ENCODE data around the gene KCNH3.
A peak's percentile ranks its signal among the peaks of the same experiment; 100 is the strongest.

The KCNH3 gene

DNA sequence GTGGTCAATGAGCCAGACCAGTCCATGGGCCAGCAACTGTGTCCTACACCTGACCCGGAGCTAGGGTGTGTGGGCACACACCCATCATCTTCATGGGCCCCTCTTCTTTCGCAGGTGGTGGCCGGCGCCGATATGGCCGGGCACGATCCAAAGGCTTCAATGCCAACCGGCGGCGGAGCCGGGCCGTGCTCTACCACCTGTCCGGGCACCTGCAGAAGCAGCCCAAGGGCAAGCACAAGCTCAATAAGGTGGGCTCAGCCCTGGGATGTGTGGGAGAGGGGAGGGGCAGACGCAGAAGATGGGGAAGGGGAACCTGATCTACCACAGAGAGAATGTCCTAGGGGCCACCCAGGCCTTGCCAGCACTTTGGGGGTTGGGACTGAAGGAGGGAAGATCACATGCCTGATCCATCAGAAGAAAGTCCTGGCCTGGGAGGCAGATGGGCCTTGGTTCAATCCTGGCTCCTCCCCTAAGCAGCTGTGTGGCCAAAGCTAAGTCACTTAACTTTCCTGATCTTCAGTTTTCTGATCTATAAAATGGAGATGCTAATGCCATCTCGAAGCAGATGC is 3.8 kb downstream of the KCNH3 start:
- peak in 2 of 10 donors; percentile 58 to 75 for DNase-seq
- intact Hi-C loops (cut with DNase I) = no loop called here

GRCh38 chr12:49543221-49543913 is 4.5 kb downstream of the KCNH3 start:
- intact Hi-C loops (cut with DNase I) = no loop called here
- peak in 2 of 10 donors; percentile 64 to 82 for DNase-seq

- DNase-seq = peak in 6 of 10 donors; percentile 50 to 93 (median 80)
- intact Hi-C loops (cut with DNase I) = no loop called here
These were observed 5.3 kb downstream of the KCNH3 start for GRCh38 chr12:49543914-49544815.

- peak in 2 of 10 donors; percentile 37 to 52 for DNase-seq
- intact Hi-C loops (cut with DNase I) = no loop called here
These were observed 7.0 kb downstream of the KCNH3 start for GRCh38 chr12:49545815-49546214.

DNA sequence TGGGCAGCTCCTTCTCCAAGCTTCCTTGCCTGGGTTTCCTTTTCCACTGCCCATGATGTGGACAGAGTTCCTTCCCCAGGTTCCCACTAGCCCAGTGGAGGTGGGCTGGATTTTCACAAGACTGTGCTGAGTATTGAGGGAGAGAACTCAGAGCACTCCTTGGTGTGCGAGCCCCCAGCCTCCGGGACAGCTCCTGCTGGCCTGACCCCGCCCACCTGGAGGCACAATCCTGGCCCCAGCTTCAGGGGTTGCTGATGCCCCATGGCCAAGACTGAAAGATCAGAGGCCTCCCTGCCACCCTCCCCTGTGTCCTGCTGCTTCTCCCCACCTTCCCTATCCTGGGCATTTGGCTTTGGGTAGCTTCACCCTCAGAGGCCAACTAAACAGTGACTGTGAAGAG is 7.7 kb downstream of the KCNH3 start:
- peak in 1 of 10 donors; percentile 44 for DNase-seq
- intact Hi-C loops (cut with DNase I) = no loop called here

DNA sequence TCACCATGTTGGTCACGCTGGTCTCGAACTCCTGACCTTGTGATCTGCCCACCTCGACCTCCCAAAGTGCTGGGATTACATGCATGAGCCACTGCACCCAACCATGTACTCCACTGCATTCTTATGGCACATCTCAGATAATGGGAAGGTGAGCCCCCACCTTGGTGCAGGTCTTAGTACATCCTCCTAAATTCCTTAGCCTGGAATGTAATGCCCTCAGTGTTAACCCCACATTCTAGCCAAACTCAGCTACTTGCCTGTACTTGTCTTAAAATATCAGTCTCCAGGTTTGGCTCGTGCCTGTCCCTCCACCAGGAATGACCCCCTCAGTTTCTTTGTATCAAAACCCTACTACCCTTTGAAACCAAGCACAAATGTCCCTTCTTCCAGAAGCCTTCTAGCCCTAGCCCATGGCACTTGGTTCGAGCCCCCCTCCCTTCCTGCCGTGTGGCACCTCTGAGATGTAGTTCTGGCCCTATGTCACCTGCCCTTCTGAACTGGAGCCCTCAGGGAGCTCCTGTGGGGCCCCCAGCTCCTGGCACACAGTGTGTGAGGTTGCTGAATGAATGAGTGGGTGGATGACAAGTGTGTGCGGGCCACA is 8.4 kb downstream of the KCNH3 start:
- intact Hi-C loops (cut with DNase I) = no loop called here
- DNase-seq = no peak

- no peak for DNase-seq
- intact Hi-C loops (cut with DNase I) = no loop called here
These were observed 9.6 kb downstream of the KCNH3 start for GRCh38 chr12:49548481-49548821.

DNA sequence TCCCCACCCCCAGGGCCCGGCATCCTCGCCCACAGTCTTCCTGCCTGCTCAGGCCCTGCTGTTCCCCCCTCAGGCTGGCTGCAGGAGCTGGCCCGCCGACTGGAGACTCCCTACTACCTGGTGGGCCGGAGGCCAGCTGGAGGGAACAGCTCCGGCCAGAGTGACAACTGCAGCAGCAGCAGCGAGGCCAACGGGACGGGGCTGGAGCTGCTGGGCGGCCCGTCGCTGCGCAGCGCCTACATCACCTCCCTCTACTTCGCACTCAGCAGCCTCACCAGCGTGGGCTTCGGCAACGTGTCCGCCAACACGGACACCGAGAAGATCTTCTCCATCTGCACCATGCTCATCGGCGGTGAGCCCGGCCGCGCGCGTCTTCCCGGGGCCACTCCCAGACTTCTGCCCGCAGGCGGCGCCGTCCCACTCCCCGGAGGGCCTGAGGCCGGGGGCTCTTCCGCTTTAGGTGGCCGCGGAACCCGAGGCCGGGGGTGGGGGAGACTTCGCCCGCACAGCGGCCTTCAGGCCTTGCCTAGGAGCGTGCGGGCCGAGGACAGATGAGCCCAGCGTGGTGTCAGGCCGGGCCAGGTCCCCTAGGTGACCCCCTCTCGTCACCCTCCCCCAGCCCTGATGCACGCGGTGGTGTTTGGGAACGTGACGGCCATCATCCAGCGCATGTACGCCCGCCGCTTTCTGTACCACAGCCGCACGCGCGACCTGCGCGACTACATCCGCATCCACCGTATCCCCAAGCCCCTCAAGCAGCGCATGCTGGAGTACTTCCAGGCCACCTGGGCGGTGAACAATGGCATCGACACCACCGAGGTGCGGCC is 10.2 kb downstream of the KCNH3 start:
- intact Hi-C loops (cut with DNase I) = no loop called here

GRCh38 chr12:49549735-49550692 is 11.2 kb downstream of the KCNH3 start:
- intact Hi-C loops (cut with DNase I) = no loop called here
- peak in 2 of 10 donors; percentile 75 to 76 for DNase-seq

More for the DNA sequence above, 10.2 kb downstream of the KCNH3 start:
- DNase-seq = peak in 7 of 10 donors; percentile 52 to 93 (median 61)

- intact Hi-C loops (cut with DNase I) = no loop called here
- peak in 1 of 10 donors; percentile 38 for DNase-seq
These were observed 11.9 kb downstream of the KCNH3 start for GRCh38 chr12:49550693-49551252.

GRCh38 chr12:49552014-49552413 is 13.2 kb downstream of the KCNH3 start:
- peak in 7 of 10 donors; percentile 55 to 94 (median 69) for DNase-seq
- intact Hi-C loops (cut with DNase I) = no loop called here

DNA sequence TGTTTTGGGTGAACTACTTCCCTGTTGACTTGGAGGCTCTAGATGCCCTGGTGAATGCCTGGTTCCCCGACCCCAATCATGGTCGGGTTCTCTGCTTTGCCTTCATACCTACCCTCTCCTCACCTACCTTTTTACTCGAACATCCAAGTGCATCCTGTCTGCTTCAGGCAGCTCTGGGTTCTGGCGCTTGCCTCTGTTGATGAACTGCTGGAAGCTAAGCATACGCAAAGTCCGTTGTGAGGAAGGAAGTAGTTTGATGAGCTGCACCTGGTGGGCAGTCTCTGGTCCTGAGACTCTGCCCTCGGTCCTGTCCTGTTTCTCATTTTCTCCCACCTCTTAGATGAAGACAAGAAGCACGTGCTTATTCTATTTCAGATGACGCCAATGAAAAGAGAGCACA is 13.6 kb downstream of the KCNH3 start:
- DNase-seq = peak in 1 of 10 donors; percentile 51
- intact Hi-C loops (cut with DNase I) = no loop called here

DNA sequence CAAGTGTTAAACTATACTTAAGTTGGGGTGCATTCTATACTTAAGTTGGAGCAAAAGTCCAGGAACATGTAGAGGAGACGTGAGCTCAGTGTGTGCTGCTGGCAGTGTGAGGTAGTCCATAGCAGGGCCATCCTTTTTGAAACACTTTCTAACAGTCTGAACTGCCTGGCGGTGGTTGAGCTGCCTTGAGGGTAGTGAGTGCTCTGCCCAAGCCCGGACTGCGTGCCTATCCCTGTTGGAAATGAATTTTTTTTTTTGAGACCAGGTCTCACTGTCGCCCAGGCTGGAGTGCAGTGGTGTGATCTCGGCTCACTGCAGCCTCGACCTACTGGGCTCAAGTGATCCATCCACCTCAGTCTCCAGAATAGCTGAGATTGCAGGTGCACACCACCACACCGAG is 14.1 kb downstream of the KCNH3 start:
- peak in 3 of 10 donors; percentile 35 to 75 (median 47) for DNase-seq
- intact Hi-C loops (cut with DNase I) = no loop called here

GRCh38 chr12:49553512-49554088 is 14.8 kb downstream of the KCNH3 start:
- peak in 1 of 10 donors; percentile 20 for DNase-seq
- intact Hi-C loops (cut with DNase I) = no loop called here

DNA sequence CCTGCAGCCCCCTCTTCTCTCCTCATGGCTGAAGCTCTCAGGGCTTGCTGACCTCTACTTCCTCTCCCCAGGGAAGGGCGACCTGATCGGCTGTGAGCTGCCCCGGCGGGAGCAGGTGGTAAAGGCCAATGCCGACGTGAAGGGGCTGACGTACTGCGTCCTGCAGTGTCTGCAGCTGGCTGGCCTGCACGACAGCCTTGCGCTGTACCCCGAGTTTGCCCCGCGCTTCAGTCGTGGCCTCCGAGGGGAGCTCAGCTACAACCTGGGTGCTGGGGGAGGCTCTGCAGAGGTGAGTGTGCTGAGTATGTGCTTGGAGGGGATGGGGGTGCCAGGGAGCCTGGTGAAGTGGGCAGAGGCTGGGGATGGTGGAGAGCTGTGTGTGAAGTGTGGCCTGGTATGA is 15.4 kb downstream of the KCNH3 start:
- intact Hi-C loops (cut with DNase I) = no loop called here

GRCh38 chr12:49555631-49556390 is 17.0 kb downstream of the KCNH3 start:
- DNase-seq = peak in 3 of 10 donors; percentile 45 to 50 (median 50)
- intact Hi-C loops (cut with DNase I) = no loop called here

More for the DNA sequence above, 15.4 kb downstream of the KCNH3 start:
- DNase-seq = peak in 3 of 10 donors; percentile 35 to 84 (median 44)

Measured in posterior cingulate gyrus (tissue), 11 donors.